K562 (cell line): ENCODE results near the gene TMEM121. TPM values are rescaled to one million over a fixed set of nuclear protein-coding genes. Genes with fewer than 3 reads are reported as not detected.

Experiments used
- HCFC1 ChIP-seq: IDR thresholded peaks from 2 replicates; pipeline ENCODE4 v1.6.1; 2012; ENCODE audit warnings: low read depth, low read length, improper control_type of control experiment
- NCOA1 ChIP-seq: fragments of 450-650 bp; IDR thresholded peaks from 2 replicates; pipeline ENCODE4 v1.6.1; 2016; ENCODE audit warnings: low read depth
- RCOR1 ChIP-seq, 2 experiments: IDR thresholded peaks; 2 replicates each; pipeline ENCODE4 v1.6.1; 2012; ENCODE audit warnings: low read depth in 2 of 2, low read length in 2 of 2, borderline replicate concordance in 1 of 2, improper control_type of control experiment in 1 of 2
- TRIM28 ChIP-seq: fragments of 450-650 bp; IDR thresholded peaks from 2 replicates; pipeline ENCODE4 v1.6.1; 2017
- ZNF124 ChIP-seq: sonication (generic); formaldehyde crosslinking; IDR thresholded peaks from 2 replicates; pipeline ENCODE4 v1.8.1; 2022; ENCODE audit warnings: missing genetic modification reagents
- ZNF165 ChIP-seq: fragments of 250-450 bp; sonication (Bioruptor Pico); IDR thresholded peaks from 2 replicates; pipeline ENCODE4 v1.4.0; 2020; ENCODE audit warnings: borderline replicate concordance
- polyA plus RNA-seq, 8 experiments: library from polyadenylated mRNA; depleted of rRNA in 4 of 8; stranded (reverse) in 5 of 8; unstranded in 3 of 8; fragments of >200 nt; fragmentation: Nextera tagmentation in 2 of 8; fragmentation: Illumina TruSeq in 1 of 8; extraction: Ambion mirVana in 2 of 8; extraction: Trizol in 1 of 8; gene quantifications; 2 replicates each; pipeline versions ENCODE4 v1.2.1 to v1.2.3, GENCODE V29; 2011 to 2014; ENCODE audit warnings: inconsistent platforms in 1 of 8, missing spikeins in 1 of 8
- total RNA-seq, 7 experiments: library from RNA; depleted of rRNA in 6 of 7; stranded (reverse); fragments of >200 nt in 6 of 7; fragmentation: Illumina TruSeq in 2 of 7; extraction: Trizol in 2 of 7; gene quantifications; 2 replicates each; pipeline versions ENCODE4 v1.2.1 to v1.2.3, GENCODE V29; 2011 to 2021; ENCODE audit warnings: low replicate concordance in 1 of 7
- TF ChIP-seq, protein P1 (sequence below): sonication (generic); formaldehyde crosslinking; IDR thresholded peaks from 2 replicates; pipeline ENCODE4 v1.8.0; 2023; ENCODE audit warnings: mild to moderate bottlenecking, missing genetic modification reagents
- TF ChIP-seq, protein P2 (sequence below): fragments of 450-650 bp; formaldehyde crosslinking; IDR thresholded peaks from 2 replicates; pipeline ENCODE4 v1.4.0; 2020; ENCODE audit warnings: mild to moderate bottlenecking, moderate library complexity
- TF ChIP-seq, protein P3 (sequence below): sonication (generic); formaldehyde crosslinking; IDR thresholded peaks from 2 replicates; pipeline ENCODE4 v1.8.0; 2022; ENCODE audit warnings: mild to moderate bottlenecking, low read depth, missing genetic modification reagents
- TF ChIP-seq, protein P4 (sequence below): sonication (generic); formaldehyde crosslinking; IDR thresholded peaks from 2 replicates; pipeline ENCODE4 v1.5.0; 2020; ENCODE audit warnings: missing genetic modification reagents
- TF ChIP-seq, protein P5 (sequence below): fragments of 450-650 bp; IDR thresholded peaks from 2 replicates; pipeline ENCODE4 v1.6.1; 2016; ENCODE audit warnings: antibody characterized with exemption
- TF ChIP-seq, protein P6 (sequence below): sonication (generic); formaldehyde crosslinking; IDR thresholded peaks from 2 replicates; pipeline ENCODE4 v1.8.1; 2023; ENCODE audit warnings: missing genetic modification reagents, mild to moderate bottlenecking, borderline replicate concordance

TMEM121 gene
- total and polyA plus RNA-seq, 9 of the 15 experiments (the other 6 are each of a cell fraction or from before 2014, with no cell fraction given), result 0.31 to 0.36 TPM; not detected in 7

DNA sequence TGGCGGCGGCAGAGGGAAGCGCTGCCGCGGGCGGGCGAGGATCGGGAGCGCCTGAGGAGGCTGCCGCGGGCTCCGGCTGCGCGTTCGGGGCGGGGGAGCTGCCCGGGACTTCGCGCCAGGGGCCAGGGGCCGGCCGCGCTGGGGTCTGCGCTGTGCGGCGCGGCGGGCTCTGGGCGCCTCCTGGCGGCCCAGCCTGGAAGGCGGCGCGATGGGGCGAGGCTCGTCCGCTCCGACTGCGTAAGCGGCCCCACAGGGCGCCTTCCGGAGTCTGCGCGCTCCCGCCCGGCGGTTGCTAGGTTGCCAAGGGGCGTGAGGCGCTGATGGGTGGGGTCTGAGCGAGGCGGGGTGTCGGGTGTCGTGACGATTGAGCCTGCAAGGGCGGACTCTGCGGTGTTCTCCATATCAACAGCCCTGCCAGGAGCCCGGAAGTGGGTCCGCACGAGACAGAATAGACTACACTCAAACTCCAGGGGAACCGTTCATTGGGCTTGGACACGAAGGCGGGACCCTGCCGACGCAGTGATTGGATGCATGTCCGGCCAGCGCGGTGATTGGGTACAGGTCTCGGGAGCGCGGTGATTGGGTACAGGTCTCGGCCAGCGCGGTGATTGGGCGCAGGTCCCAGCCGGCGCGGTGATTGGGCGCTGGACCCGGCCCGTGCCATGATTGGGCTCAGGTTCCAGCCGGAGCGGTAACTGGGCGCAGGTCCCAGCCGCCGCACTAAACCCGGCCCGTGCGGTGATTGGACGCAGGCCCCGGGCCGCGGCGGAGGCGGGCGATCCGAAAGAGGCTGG, 35.6 kb upstream of the TMEM121 start, which contains the start of gene TEDC1 (continued):
- TF ChIP-seq, protein P1, sequence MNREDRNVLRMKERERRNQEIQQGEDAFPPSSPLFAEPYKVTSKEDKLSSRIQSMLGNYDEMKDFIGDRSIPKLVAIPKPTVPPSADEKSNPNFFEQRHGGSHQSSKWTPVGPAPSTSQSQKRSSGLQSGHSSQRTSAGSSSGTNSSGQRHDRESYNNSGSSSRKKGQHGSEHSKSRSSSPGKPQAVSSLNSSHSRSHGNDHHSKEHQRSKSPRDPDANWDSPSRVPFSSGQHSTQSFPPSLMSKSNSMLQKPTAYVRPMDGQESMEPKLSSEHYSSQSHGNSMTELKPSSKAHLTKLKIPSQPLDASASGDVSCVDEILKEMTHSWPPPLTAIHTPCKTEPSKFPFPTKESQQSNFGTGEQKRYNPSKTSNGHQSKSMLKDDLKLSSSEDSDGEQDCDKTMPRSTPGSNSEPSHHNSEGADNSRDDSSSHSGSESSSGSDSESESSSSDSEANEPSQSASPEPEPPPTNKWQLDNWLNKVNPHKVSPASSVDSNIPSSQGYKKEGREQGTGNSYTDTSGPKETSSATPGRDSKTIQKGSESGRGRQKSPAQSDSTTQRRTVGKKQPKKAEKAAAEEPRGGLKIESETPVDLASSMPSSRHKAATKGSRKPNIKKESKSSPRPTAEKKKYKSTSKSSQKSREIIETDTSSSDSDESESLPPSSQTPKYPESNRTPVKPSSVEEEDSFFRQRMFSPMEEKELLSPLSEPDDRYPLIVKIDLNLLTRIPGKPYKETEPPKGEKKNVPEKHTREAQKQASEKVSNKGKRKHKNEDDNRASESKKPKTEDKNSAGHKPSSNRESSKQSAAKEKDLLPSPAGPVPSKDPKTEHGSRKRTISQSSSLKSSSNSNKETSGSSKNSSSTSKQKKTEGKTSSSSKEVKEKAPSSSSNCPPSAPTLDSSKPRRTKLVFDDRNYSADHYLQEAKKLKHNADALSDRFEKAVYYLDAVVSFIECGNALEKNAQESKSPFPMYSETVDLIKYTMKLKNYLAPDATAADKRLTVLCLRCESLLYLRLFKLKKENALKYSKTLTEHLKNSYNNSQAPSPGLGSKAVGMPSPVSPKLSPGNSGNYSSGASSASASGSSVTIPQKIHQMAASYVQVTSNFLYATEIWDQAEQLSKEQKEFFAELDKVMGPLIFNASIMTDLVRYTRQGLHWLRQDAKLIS (CRISPR knock-in tag), result no peak
- no peak for TF ChIP-seq ZNF124 (CRISPR knock-in tag)
- peak; percentile 96 for TF ChIP-seq NCOA1
- TF ChIP-seq, protein P2, sequence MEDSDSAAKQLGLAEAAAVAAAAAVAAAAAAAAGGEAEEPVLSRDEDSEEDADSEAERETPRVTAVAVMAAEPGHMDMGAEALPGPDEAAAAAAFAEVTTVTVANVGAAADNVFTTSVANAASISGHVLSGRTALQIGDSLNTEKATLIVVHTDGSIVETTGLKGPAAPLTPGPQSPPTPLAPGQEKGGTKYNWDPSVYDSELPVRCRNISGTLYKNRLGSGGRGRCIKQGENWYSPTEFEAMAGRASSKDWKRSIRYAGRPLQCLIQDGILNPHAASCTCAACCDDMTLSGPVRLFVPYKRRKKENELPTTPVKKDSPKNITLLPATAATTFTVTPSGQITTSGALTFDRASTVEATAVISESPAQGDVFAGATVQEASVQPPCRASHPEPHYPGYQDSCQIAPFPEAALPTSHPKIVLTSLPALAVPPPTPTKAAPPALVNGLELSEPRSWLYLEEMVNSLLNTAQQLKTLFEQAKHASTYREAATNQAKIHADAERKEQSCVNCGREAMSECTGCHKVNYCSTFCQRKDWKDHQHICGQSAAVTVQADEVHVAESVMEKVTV (CRISPR knock-in tag), result no peak
- TF ChIP-seq, protein P3, sequence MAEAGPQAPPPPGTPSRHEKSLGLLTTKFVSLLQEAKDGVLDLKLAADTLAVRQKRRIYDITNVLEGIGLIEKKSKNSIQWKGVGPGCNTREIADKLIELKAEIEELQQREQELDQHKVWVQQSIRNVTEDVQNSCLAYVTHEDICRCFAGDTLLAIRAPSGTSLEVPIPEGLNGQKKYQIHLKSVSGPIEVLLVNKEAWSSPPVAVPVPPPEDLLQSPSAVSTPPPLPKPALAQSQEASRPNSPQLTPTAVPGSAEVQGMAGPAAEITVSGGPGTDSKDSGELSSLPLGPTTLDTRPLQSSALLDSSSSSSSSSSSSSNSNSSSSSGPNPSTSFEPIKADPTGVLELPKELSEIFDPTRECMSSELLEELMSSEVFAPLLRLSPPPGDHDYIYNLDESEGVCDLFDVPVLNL (CRISPR knock-in tag), result peak; percentile 94
- TF ChIP-seq TRIM28, result peak; percentile 6; the same call in 1 of the 2 replicates
- TF ChIP-seq, protein P4, sequence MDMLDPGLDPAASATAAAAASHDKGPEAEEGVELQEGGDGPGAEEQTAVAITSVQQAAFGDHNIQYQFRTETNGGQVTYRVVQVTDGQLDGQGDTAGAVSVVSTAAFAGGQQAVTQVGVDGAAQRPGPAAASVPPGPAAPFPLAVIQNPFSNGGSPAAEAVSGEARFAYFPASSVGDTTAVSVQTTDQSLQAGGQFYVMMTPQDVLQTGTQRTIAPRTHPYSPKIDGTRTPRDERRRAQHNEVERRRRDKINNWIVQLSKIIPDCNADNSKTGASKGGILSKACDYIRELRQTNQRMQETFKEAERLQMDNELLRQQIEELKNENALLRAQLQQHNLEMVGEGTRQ (CRISPR knock-in tag), result no peak
- TF ChIP-seq HCFC1, result peak; percentile 46
- peak in 1 of 2 experiments; percentile 12; a peak in 2 of 4 replicates for TF ChIP-seq RCOR1 (IDR thresholded peaks at IDR 0.05; ENCODE audit: borderline replicate concordance in 1 of 2, low read depth in 2 of 2, low read length in 2 of 2)
- TF ChIP-seq, protein P5, sequence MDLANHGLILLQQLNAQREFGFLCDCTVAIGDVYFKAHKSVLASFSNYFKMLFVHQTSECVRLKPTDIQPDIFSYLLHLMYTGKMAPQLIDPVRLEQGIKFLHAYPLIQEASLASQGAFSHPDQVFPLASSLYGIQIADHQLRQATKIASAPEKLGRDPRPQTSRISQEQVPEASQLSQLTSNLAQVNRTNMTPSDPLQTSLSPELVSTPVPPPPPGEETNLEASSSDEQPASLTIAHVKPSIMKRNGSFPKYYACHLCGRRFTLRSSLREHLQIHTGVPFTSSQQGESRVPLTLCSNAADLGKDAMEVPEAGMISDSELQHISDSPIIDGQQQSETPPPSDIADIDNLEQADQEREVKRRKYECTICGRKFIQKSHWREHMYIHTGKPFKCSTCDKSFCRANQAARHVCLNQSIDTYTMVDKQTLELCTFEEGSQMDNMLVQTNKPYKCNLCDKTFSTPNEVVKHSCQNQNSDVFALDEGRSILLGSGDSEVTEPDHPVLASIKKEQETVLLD, result no peak
- TF ChIP-seq, protein P6, sequence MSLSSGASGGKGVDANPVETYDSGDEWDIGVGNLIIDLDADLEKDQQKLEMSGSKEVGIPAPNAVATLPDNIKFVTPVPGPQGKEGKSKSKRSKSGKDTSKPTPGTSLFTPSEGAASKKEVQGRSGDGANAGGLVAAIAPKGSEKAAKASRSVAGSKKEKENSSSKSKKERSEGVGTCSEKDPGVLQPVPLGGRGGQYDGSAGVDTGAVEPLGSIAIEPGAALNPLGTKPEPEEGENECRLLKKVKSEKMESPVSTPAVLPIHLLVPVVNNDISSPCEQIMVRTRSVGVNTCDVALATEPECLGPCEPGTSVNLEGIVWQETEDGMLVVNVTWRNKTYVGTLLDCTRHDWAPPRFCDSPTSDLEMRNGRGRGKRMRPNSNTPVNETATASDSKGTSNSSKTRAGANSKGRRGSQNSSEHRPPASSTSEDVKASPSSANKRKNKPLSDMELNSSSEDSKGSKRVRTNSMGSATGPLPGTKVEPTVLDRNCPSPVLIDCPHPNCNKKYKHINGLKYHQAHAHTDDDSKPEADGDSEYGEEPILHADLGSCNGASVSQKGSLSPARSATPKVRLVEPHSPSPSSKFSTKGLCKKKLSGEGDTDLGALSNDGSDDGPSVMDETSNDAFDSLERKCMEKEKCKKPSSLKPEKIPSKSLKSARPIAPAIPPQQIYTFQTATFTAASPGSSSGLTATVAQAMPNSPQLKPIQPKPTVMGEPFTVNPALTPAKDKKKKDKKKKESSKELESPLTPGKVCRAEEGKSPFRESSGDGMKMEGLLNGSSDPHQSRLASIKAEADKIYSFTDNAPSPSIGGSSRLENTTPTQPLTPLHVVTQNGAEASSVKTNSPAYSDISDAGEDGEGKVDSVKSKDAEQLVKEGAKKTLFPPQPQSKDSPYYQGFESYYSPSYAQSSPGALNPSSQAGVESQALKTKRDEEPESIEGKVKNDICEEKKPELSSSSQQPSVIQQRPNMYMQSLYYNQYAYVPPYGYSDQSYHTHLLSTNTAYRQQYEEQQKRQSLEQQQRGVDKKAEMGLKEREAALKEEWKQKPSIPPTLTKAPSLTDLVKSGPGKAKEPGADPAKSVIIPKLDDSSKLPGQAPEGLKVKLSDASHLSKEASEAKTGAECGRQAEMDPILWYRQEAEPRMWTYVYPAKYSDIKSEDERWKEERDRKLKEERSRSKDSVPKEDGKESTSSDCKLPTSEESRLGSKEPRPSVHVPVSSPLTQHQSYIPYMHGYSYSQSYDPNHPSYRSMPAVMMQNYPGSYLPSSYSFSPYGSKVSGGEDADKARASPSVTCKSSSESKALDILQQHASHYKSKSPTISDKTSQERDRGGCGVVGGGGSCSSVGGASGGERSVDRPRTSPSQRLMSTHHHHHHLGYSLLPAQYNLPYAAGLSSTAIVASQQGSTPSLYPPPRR (CRISPR knock-in tag), result no peak
- no peak for TF ChIP-seq ZNF165 (CRISPR knock-in tag)
